IMR-90 (cell line): ENCODE results near the gene ACE. TPM values are rescaled to one million over a fixed set of nuclear protein-coding genes. Genes with fewer than 3 reads are reported as not detected.

ENCODE experiments used
- ATAC-seq: fragments of 200-7000 bp; cut with Tn5 transposase; 2 replicates; pipeline ENCODE4 v1.9.1; 2020; ENCODE audit warnings: low read depth, mild to moderate bottlenecking, moderate library complexity
- BruUV-seq: library from RNA; stranded (reverse); fragments of 400-500 nt; replicated peaks from 2 replicates; lab custom pipeline; 2021; lab: Mats Ljungman, UMichigan
- CTCF ChIA-PET: fragments of 300-600 bp; formaldehyde crosslinking; extraction: SDS; loops from one replicate; lab custom pipeline; 2021; ENCODE audit warnings: antibody characterized with exemption; lab: Yijun Ruan, JAX
- POLR2A ChIA-PET: fragments of 300-600 bp; sonication (Branson Sonifier 250); formaldehyde crosslinking; loops from one replicate; lab custom pipeline; 2022; ENCODE audit warnings: antibody characterized with exemption; ENCODE audit not compliant: unreplicated experiment; lab: Charles Lee
- DNase-seq: peaks from one replicate; pipeline ENCODE4 v3.0.0; 2013
- H2AFZ ChIP-seq: replicated peaks from 2 replicates; pipeline ENCODE3; 2013; ENCODE audit warnings: low read length, mild to moderate bottlenecking; ENCODE audit not compliant: poor library complexity
- H2AK5ac ChIP-seq: 2 replicates; pipeline ENCODE4 v1.6.1; 2013; ENCODE audit warnings: low read depth, low read length, inconsistent platforms
- H2AK9ac ChIP-seq: replicated peaks from 2 replicates; pipeline ENCODE3; 2013; ENCODE audit warnings: mild to moderate bottlenecking, low read depth, low read length, moderate library complexity; ENCODE audit not compliant: poor library complexity
- H2BK120ac ChIP-seq: 2 replicates; pipeline ENCODE4 v1.6.1; 2013; ENCODE audit warnings: low read depth, low read length, inconsistent platforms
- H2BK15ac ChIP-seq: 3 replicates; pipeline ENCODE4 v1.6.1; 2013; ENCODE audit warnings: low read depth, low read length, inconsistent platforms
- H2BK20ac ChIP-seq: 2 replicates; pipeline ENCODE4 v1.6.1; 2013; ENCODE audit warnings: low read depth, mild to moderate bottlenecking, inconsistent platforms, low read length, moderate library complexity
- H2BK5ac ChIP-seq: 2 replicates; pipeline ENCODE4 v1.6.1; 2013; ENCODE audit warnings: mild to moderate bottlenecking, low read depth, low read length, inconsistent platforms; ENCODE audit not compliant: poor library complexity, severe bottlenecking
- H3K14ac ChIP-seq: replicated peaks from 2 replicates; pipeline ENCODE4 v1.6.1; 2013; ENCODE audit warnings: low read depth, low read length, inconsistent platforms
- H3K18ac ChIP-seq: 2 replicates; pipeline ENCODE4 v1.6.1; 2013; ENCODE audit warnings: low read depth, low read length, control low read depth
- H3K23ac ChIP-seq: 2 replicates; pipeline ENCODE4 v1.6.1; 2013; ENCODE audit warnings: low read depth, low read length, inconsistent platforms
- H3K27ac ChIP-seq: 2 replicates; pipeline ENCODE4 v1.5.1; 2013; ENCODE audit warnings: mild to moderate bottlenecking, control low read depth, low read length; ENCODE audit not compliant: insufficient read depth
- H3K27me3 ChIP-seq: 2 replicates; pipeline ENCODE4 v1.6.1; 2013; ENCODE audit warnings: low read length; ENCODE audit not compliant: control insufficient read depth, insufficient read depth
- H3K36me3 ChIP-seq: 2 replicates; pipeline ENCODE4 v1.6.1; 2013; ENCODE audit warnings: low read length, mixed read lengths; ENCODE audit not compliant: control insufficient read depth, insufficient read depth
- H3K4ac ChIP-seq: 2 replicates; pipeline ENCODE4 v1.6.1; 2013; ENCODE audit warnings: low read depth, low read length, inconsistent platforms
- H3K4me1 ChIP-seq: 2 replicates; pipeline ENCODE4 v1.6.1; 2013; ENCODE audit warnings: low read length, mixed read lengths; ENCODE audit not compliant: control insufficient read depth, insufficient read depth
- H3K4me2 ChIP-seq: 2 replicates; pipeline ENCODE4 v1.6.1; 2013; ENCODE audit warnings: low read depth, mild to moderate bottlenecking, control low read depth, low read length, moderate library complexity
- H3K4me3 ChIP-seq: 2 replicates; pipeline ENCODE4 v1.5.1; 2013; ENCODE audit warnings: low read depth, mild to moderate bottlenecking, control low read depth, low read length, moderate library complexity; ENCODE audit not compliant: insufficient read depth
- H3K56ac ChIP-seq: 2 replicates; pipeline ENCODE4 v1.6.1; 2013; ENCODE audit warnings: low read length, inconsistent platforms; ENCODE audit not compliant: insufficient read depth; ENCODE audit errors: extremely low read depth
- H3K79me1 ChIP-seq, 2 experiments: 2 replicates each; pipeline ENCODE4 v1.6.1; 2013; ENCODE audit warnings: low read length in 2 of 2, inconsistent platforms in 1 of 2, low read depth in 1 of 2
- H3K9ac ChIP-seq: 2 replicates; pipeline ENCODE4 v1.6.1; 2013; ENCODE audit warnings: low read depth, low read length, control low read depth
- H3K9me1 ChIP-seq: 2 replicates; pipeline ENCODE4 v1.6.1; 2013; ENCODE audit warnings: low read length, inconsistent platforms; ENCODE audit not compliant: insufficient read depth
- H3K9me3 ChIP-seq: 2 replicates; pipeline ENCODE4 v1.6.1; 2013; ENCODE audit warnings: low read length; ENCODE audit not compliant: control insufficient read depth, insufficient read depth
- H4K20me1 ChIP-seq: 2 replicates; pipeline ENCODE4 v1.6.1; 2013; ENCODE audit warnings: low read length, inconsistent platforms; ENCODE audit not compliant: insufficient read depth
- H4K5ac ChIP-seq: 2 replicates; pipeline ENCODE4 v1.6.1; 2013; ENCODE audit warnings: mild to moderate bottlenecking, low read depth, low read length, control low read depth
- H4K8ac ChIP-seq, 2 experiments: 2 replicates each; pipeline ENCODE4 v1.6.1; 2013; ENCODE audit warnings: low read depth in 2 of 2, low read length in 2 of 2, control low read depth in 1 of 2, inconsistent platforms in 1 of 2
- H4K91ac ChIP-seq: 2 replicates; pipeline ENCODE4 v1.6.1; 2013; ENCODE audit warnings: low read depth, low read length, inconsistent platforms; ENCODE audit not compliant: insufficient read depth
- CEBPB ChIP-seq: IDR thresholded peaks from 2 replicates; pipeline ENCODE4 v1.6.1; 2012; ENCODE audit warnings: low read depth, low read length, improper control_type of control experiment
- MXI1 ChIP-seq: IDR thresholded peaks from 2 replicates; pipeline ENCODE4 v1.6.1; 2012; ENCODE audit warnings: low read depth, mild to moderate bottlenecking, low read length, moderate library complexity, borderline replicate concordance
- SMC3 ChIP-seq: fragments of 150-350 bp; IDR thresholded peaks from 2 replicates; pipeline ENCODE4 v1.6.1; 2016; ENCODE audit warnings: low read depth, mild to moderate bottlenecking, antibody characterized with exemption, low read length, moderate library complexity
- WGBS, 2 experiments: methylation state at CpG; one replicate each; pipeline versions ENCODE4 v1.1.5 to v1.1.7; 2013; ENCODE audit warnings: missing lambda C conversion rate in 2 of 2; ENCODE audit not compliant: insufficient read length in 1 of 2; ENCODE audit errors: extremely low coverage in 2 of 2; 5-methylcytosine and 5-hydroxymethylcytosine counted together
- dilution Hi-C: fragments of 300-500 bp; cut with HindIII; formaldehyde crosslinking; loops from one replicate; pipeline ENCODE4 v1.14.3; 2018; ENCODE audit warnings: low sequenced_read_pairs; ENCODE audit not compliant: unreplicated experiment
- in situ Hi-C: fragments of 300-500 bp; cut with MboI; formaldehyde crosslinking; loops from 3 replicates; pipeline ENCODE4 v1.14.3; 2019; ENCODE audit warnings: low sequenced_read_pairs, inconsistent platforms, mixed read lengths
- intact Hi-C: fragments of 100-400 bp; cut with micrococcal nuclease; formaldehyde crosslinking; loops from 2 replicates; pipeline ENCODE4 v1.10.0; 2022
- polyA plus RNA-seq, 3 experiments: library from polyadenylated mRNA; depleted of rRNA; stranded (reverse); fragments of >200 nt; gene quantifications; 2 replicates each; pipeline ENCODE4 v1.2.3, GENCODE V29; 2012; ENCODE audit warnings: low replicate concordance in 1 of 3
- total RNA-seq: library from RNA; depleted of rRNA; stranded (reverse); fragments of >200 nt; gene quantifications from 2 replicates; pipeline ENCODE4 v1.2.3, GENCODE V29; 2012

ACE gene
- total and polyA plus RNA-seq, 2 of the 4 experiments (the other 2 are of a cell fraction), result 1.4 to 5.8 TPM

DNA sequence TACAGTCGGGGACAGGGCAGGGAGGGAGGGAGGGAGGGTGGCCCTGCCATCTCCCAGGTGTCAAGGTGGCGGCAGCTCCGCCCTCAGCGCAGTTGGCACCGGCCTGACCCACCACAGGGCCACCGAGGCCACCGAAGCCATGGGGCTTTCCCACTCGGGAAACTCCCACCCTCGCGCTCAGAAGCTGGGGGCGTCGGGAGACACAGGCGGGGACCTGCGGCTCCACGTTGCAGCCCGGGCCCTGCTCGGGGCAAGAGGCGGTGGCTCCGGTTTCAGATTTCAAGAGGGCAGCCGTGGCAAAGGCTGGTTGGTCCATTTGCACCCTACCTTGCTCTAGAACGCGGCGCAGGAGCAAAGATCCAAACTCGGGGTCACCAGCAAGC is 31.3 kb upstream of the ACE start:
- dilution Hi-C loops, result no loop called here
- ATAC-seq, result peak; percentile 31
- Histone ChIP-seq H3K27ac (no peak overlapping the region), H2BK120ac (peak overlapping the region; percentile 58; the same call in 1 of the 2 replicates), H4K5ac (0 out of 2 replicates have a peak overlapping the region, but pooled peaks have one; percentile 1), H3K79me1 (no peaks in the 10 kb centered on the region), H3K4me2 (peak overlapping the region; percentile 41), H3K23ac (no peak overlapping the region), H2AFZ (peak overlapping the region; percentile 94), H4K91ac (no peak overlapping the region; the same call in 1 of the 2 replicates), H3K9me1 (no peaks in the 10 kb centered on the region), H3K4me3 (peak overlapping the region; percentile 36), H2BK5ac (no peak overlapping the region), H3K27me3 (no peaks in the 10 kb centered on the region), H3K36me3 (no peaks in the 10 kb centered on the region), H3K4me1 (peaks cover 4% of the 10 kb centered on the region), H3K18ac (no peak overlapping the region), H4K20me1 (no peaks in the 10 kb centered on the region), H3K4ac (peak overlapping the region; percentile 63; the same call in 1 of the 2 replicates), H3K9ac (no peak overlapping the region), H2AK9ac (peak overlapping the region; percentile 65), H2AK5ac (no peak overlapping the region; the same call in 1 of the 2 replicates), H2BK20ac (no peak overlapping the region), H4K8ac (peak overlapping the region; percentile 58 to 73; a peak in 3 of 4 replicates), H3K9me3 (no peaks in the 10 kb centered on the region), H2BK15ac (no peak overlapping the region), H3K56ac (no peak overlapping the region), H3K14ac (no peak overlapping the region; the same call in 1 of the 2 replicates)
- no peak for DNase-seq
- no peak for TF ChIP-seq CEBPB
- no peak for TF ChIP-seq MXI1
- TF ChIP-seq SMC3, result no peak
- WGBS, 2 experiments, result 11% methylated on average over 16 of the region's 24 CpGs; no CpG with 5 or more reads in 1 of the 2 experiments
- BruUV-seq, result no TSS peak
- POLR2A ChIA-PET, result no interaction called here
- intact Hi-C loops, result no loop called here
- CTCF ChIA-PET, result interaction anchor here (1.0 kb wide), 1 partner anchor 12 kb away, joined by 3 read pairs; no protein-coding TSS in a partner anchor
- in situ Hi-C loops, result no loop called here
